Liver (tissue), 3 donors: ENCODE results near the gene FGD2.

ENCODE experiments used
- FOXA1 ChIP-seq: IDR thresholded peaks from 2 replicates; pipeline ENCODE4 v1.6.1; 2016; ENCODE audit warnings: antibody characterized with exemption
- JUND ChIP-seq, 2 donors: IDR thresholded peaks; 2 replicates each; pipeline ENCODE4 v1.6.1; 2016; ENCODE audit warnings: antibody characterized with exemption in 2 of 2
- RAD21 ChIP-seq, 2 donors: IDR thresholded peaks; 2 replicates each; pipeline ENCODE4 v1.6.1; 2016; ENCODE audit warnings: antibody characterized with exemption in 2 of 2, mild to moderate bottlenecking in 2 of 2
- RXRA ChIP-seq, 2 donors: IDR thresholded peaks; 2 replicates each; pipeline ENCODE4 v1.6.1; 2017 to 2018; ENCODE audit warnings: antibody characterized with exemption in 2 of 2, mild to moderate bottlenecking in 1 of 2
- SP1 ChIP-seq: IDR thresholded peaks from 2 replicates; pipeline ENCODE4 v1.6.1; 2018; ENCODE audit warnings: antibody characterized with exemption, mild to moderate bottlenecking
- TF ChIP-seq, protein P1 (sequence below): fragments of 150-350 bp; IDR thresholded peaks from 2 replicates; pipeline ENCODE4 v1.5.1; 2017; ENCODE audit warnings: improper control_type of control experiment, low read depth, low read length; ENCODE audit not compliant: missing input control
- TF ChIP-seq, protein P2 (sequence below): IDR thresholded peaks from 2 replicates; pipeline ENCODE4 v1.6.1; 2016; ENCODE audit warnings: antibody characterized with exemption
- TF ChIP-seq, protein P3 (sequence below): IDR thresholded peaks from 2 replicates; pipeline ENCODE4 v1.6.1; 2016; ENCODE audit warnings: antibody characterized with exemption
- TF ChIP-seq, protein P4 (sequence below): IDR thresholded peaks from 2 replicates; pipeline ENCODE4 v1.6.1; 2016; ENCODE audit warnings: antibody characterized with exemption
- TF ChIP-seq, protein P5 (sequence below): IDR thresholded peaks from 2 replicates; pipeline ENCODE4 v1.6.1; 2016; ENCODE audit warnings: antibody characterized with exemption, mild to moderate bottlenecking
- donor health status: healthy.
- donor health status: healthy.

DNA sequence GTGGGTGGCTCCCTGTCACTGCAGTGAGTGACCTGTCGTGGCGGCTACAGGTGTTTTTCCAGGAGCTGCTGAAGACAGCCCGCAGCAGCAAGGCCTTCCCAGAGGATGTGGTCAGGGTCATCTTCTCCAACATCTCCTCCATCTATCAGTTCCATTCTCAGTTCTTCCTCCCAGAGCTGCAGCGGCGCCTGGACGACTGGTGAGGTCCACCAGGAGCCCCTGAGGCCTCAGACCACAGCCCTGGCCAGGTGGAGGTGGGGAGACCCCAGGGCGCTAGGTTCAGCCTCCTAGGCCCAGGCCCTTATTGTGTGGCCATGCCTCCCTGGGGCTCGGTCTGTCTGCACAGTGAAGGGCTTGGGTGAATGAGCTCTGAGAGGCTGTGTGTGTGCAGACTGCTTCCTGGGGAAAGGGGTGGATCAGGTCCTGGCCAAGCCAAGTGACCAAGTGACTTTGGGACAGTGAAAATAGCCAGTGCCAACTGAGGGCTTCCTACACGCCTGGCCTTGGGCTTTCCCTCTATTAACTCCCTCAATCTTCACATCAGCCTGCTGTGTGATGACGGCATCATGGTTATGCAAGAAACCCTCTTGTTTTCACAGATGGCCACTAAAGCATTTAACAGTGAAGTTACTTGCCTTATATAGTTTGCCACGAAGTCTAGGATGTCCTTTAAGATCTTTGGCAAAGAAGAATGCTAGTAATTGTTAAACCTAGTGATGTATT is 6.4 kb downstream of the FGD2 start:
- TF ChIP-seq, protein P1, sequence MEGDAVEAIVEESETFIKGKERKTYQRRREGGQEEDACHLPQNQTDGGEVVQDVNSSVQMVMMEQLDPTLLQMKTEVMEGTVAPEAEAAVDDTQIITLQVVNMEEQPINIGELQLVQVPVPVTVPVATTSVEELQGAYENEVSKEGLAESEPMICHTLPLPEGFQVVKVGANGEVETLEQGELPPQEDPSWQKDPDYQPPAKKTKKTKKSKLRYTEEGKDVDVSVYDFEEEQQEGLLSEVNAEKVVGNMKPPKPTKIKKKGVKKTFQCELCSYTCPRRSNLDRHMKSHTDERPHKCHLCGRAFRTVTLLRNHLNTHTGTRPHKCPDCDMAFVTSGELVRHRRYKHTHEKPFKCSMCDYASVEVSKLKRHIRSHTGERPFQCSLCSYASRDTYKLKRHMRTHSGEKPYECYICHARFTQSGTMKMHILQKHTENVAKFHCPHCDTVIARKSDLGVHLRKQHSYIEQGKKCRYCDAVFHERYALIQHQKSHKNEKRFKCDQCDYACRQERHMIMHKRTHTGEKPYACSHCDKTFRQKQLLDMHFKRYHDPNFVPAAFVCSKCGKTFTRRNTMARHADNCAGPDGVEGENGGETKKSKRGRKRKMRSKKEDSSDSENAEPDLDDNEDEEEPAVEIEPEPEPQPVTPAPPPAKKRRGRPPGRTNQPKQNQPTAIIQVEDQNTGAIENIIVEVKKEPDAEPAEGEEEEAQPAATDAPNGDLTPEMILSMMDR = no peak
- TF ChIP-seq, protein P2, sequence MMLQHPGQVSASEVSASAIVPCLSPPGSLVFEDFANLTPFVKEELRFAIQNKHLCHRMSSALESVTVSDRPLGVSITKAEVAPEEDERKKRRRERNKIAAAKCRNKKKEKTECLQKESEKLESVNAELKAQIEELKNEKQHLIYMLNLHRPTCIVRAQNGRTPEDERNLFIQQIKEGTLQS = no peak
- TF ChIP-seq RAD21 (IDR thresholded peaks at IDR 0.05) (no peak), SP1 (no peak), RXRA (IDR thresholded peaks at IDR 0.05) (no peak), FOXA1 (no peak), JUND (IDR thresholded peaks at IDR 0.05) (no peak)
- TF ChIP-seq, protein P3, sequence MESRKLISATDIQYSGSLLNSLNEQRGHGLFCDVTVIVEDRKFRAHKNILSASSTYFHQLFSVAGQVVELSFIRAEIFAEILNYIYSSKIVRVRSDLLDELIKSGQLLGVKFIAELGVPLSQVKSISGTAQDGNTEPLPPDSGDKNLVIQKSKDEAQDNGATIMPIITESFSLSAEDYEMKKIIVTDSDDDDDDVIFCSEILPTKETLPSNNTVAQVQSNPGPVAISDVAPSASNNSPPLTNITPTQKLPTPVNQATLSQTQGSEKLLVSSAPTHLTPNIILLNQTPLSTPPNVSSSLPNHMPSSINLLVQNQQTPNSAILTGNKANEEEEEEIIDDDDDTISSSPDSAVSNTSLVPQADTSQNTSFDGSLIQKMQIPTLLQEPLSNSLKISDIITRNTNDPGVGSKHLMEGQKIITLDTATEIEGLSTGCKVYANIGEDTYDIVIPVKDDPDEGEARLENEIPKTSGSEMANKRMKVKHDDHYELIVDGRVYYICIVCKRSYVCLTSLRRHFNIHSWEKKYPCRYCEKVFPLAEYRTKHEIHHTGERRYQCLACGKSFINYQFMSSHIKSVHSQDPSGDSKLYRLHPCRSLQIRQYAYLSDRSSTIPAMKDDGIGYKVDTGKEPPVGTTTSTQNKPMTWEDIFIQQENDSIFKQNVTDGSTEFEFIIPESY = no peak
- TF ChIP-seq, protein P4, sequence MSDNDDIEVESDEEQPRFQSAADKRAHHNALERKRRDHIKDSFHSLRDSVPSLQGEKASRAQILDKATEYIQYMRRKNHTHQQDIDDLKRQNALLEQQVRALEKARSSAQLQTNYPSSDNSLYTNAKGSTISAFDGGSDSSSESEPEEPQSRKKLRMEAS = no peak
- TF ChIP-seq, protein P5, sequence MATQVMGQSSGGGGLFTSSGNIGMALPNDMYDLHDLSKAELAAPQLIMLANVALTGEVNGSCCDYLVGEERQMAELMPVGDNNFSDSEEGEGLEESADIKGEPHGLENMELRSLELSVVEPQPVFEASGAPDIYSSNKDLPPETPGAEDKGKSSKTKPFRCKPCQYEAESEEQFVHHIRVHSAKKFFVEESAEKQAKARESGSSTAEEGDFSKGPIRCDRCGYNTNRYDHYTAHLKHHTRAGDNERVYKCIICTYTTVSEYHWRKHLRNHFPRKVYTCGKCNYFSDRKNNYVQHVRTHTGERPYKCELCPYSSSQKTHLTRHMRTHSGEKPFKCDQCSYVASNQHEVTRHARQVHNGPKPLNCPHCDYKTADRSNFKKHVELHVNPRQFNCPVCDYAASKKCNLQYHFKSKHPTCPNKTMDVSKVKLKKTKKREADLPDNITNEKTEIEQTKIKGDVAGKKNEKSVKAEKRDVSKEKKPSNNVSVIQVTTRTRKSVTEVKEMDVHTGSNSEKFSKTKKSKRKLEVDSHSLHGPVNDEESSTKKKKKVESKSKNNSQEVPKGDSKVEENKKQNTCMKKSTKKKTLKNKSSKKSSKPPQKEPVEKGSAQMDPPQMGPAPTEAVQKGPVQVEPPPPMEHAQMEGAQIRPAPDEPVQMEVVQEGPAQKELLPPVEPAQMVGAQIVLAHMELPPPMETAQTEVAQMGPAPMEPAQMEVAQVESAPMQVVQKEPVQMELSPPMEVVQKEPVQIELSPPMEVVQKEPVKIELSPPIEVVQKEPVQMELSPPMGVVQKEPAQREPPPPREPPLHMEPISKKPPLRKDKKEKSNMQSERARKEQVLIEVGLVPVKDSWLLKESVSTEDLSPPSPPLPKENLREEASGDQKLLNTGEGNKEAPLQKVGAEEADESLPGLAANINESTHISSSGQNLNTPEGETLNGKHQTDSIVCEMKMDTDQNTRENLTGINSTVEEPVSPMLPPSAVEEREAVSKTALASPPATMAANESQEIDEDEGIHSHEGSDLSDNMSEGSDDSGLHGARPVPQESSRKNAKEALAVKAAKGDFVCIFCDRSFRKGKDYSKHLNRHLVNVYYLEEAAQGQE = no peak
